Measurements from ENCODE around the gene HOXD10.

GRCh38 chr2:176138923-176139660 lies 22.5 kb downstream of the HOXD10 start:
- no peak for TF ChIP-seq CTCF (IDR thresholded peaks at IDR 0.05 in 2 of 3, conservative IDR thresholded peaks at IDR 0.05 in 1 of 3; ENCODE audit: insufficient read depth in 2 of 3, low read depth in 1 of 3, low read length in 3 of 3)
- no peak for TF ChIP-seq PCBP2 (IDR thresholded peaks at IDR 0.05; ENCODE audit: low read depth, low read length, poor library complexity, severe bottlenecking)
- no peak for TF ChIP-seq TBL1XR1 (IDR thresholded peaks at IDR 0.05; ENCODE audit: low read length in 2 of 2)
- TF ChIP-seq U2AF1 (optimal IDR thresholded peaks at IDR 0.05; ENCODE audit: low read depth, low read length) = no peak
- TF ChIP-seq RFX1 (IDR thresholded peaks at IDR 0.05) = no peak
- no peak for TF ChIP-seq BRF2 (IDR thresholded peaks at IDR 0.05; ENCODE audit: borderline replicate concordance, insufficient read depth, insufficient read length)
- TF ChIP-seq POLR2AphosphoS5 (IDR thresholded peaks at IDR 0.05; ENCODE audit: control insufficient read depth, insufficient read depth, low read depth, low read length) = no peak
- TF ChIP-seq EZH2 (IDR thresholded peaks at IDR 0.05; ENCODE audit: borderline replicate concordance, low read depth, low read length) = no peak
